CD4-positive, alpha-beta T cell treated with Interferon gamma for 1 hour (primary cell): Measurements from ENCODE around the gene NXPH4.

Experiments
- DNase-seq: peaks from one replicate; pipeline ENCODE4 v3.0.0-alpha.2; 2020

The NXPH4 gene

DNA sequence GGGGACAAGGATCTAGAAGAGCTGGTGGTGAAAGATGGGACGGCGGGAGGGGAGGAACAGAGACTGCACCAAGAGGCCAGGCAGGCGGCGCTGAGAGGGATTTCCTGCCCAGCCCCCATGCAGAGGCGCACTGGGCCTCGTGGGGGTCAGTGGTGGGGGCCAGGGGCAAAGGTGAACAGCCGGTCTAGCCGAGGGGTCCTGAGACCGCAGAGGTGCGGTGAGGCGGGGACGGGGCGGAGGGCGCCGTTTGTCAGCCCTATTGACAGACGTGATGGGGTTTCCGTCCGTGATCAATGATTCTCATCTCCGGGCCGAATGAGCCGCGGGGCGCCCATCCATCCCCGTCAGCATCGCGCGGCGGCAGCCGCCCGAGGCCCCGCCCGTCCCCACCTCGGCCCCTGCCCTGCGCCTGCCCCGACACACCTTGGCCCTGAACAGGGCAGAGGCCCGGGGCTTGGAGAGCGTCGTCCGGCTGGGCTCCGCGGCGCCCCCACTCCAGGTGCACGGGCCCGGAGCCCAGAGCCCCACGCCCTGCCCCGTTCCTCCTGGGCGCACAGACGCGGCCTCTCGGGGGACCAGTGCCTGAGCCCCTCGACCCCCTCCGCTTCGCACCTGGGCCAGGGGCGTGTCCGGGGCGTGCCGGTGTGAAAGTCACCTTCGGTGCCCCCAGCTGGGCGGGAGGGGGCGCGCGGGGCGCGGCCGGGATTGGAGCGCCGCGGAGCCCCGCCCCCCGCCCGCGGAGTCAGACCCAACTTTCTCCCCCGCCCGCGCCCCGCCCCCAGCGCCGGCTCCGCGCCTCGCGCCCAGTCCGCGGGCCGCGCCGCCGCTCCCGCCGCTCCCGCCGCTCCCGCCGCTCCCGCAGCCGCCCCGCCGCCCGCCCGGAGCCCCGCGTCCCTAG lies at the start of gene NXPH4:
NXPH4 (plus strand) TSS at position 781 of the 898 bp plus-strand sequence. CDS start 176 bp downstream, outside the sequence.
- DNase-seq, result peak; percentile 66

DNA sequence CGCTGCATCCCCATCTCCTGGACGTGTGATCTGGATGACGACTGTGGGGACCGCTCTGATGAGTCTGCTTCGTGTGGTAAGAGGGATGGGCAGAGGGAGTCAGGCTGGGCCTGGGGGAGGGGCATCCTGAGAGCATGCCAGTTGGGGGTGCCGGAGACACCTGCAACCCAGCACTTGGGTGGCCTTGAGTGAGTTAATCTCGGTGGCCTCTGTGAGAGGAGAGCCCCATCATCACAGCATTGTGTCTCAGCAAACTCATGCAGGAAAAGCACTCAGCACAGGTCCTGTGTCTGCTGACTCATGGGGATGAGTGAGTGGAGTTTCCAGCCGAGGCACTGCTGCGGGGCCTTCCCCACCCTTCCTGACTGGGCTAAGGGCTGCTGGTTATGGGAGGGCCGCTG lies 49.6 kb upstream of the NXPH4 start:
- DNase-seq, result no peak

DNA sequence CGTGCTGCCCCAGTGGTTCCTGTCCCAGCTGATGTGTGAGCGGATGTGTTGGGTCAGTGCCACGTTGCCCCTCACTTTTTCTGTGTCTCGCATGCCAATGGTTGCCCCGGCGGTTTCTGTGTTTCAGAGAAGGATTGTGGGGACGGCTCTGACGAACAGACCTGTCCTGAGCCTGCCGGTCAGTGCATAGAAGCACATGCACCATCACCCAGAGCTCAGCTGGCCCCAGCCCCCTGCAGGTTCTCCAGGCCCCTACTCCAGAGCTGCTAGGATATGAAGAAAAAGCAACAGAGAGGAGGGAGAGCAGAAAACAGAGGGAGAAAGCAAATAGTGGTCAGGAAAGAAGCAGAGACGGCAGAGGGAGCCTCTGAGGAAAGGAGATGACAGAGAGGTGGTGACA lies 48.5 kb upstream of the NXPH4 start:
- DNase-seq, result no peak

DNA sequence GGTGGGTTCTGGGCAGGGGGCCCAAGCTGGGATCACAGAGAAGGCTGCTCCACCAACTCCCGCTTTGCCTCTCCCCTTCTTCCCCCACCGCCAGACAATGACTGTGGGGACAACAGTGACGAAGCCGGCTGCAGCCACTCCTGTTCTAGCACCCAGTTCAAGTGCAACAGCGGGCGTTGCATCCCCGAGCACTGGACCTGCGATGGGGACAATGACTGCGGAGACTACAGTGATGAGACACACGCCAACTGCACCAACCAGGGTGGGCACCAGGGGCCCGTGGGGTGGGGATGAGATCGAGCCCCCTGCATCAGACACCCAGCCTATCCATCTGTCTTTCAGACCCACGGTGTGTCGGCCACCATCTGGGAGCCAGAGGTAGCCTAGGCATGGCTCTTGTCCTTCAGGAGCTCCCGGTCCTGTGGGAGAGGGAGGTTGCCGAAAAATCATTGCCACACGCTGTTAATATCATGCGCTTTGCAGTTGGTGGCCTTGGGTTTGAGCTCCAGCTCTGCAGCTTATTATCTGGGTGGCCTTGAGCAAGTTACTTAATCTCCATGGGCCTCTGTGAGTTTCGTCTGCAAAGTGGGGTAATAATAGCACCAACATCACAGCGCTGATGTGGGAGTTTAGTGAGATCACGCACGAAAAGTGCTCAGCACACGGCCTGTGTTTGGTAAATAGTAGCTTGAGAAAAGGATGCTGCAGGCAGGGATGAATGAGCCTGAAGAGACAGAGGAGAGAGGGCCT lies 47.4 kb upstream of the NXPH4 start:
- DNase-seq, result no peak

DNA sequence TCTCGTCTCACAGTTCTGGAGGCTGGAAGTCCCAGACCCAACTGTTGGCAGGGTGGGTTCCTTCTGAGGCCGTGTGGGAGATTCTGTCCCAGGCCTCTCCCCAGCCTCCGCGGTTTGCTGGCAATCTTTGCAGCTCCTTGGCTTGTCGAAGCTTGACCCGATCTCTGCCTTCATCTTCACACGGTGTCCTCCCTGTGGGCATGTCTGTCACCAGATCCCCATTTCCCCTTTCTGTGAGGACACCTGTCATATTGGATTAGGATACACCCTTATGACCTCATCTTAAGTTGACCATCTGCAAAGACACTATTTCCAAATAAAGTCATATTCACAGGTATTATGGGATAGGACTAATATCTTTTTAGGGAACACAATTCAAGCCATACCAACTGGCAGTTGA lies 46.6 kb upstream of the NXPH4 start:
- DNase-seq, result no peak

DNA sequence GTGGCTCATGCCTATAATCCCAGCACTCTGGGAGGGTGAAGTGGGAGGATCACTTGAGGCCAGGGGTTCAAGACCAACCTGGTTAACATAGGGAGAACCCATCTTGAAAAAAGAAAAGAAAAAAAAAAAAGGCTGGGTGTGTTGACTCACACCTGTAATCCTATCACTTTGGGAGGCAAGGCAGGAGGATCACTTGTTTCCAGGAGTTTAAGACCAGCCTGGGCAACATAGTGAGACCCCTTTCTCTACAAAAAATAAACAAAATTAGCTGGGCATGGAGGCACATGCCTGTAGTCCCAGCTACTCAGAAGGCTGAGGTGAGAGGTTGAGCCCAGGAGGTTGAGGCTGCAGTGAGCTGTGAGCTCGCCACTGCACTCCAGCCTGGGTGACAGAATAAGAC lies 46.2 kb upstream of the NXPH4 start:
- no peak for DNase-seq

DNA sequence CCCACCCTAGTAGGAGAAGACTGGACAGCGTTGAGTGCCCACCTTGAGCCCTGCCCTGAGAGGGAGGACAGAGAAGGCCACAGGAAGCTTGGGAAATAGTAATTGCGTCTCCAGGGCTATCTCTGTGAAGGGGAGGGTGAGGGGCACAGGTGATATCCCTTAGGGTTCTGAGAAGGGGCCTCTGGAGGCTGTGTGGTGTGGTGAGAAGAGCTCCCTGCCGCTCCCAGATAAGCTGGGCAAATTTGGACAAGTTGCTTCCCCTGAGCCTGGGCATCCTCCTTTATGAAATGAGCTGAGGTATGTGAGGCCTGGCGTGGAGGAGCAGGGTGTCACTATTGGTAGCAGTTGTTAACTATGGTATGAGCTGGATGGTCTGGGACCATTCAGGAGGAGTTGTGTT lies 45.7 kb upstream of the NXPH4 start:
- DNase-seq, result no peak

DNA sequence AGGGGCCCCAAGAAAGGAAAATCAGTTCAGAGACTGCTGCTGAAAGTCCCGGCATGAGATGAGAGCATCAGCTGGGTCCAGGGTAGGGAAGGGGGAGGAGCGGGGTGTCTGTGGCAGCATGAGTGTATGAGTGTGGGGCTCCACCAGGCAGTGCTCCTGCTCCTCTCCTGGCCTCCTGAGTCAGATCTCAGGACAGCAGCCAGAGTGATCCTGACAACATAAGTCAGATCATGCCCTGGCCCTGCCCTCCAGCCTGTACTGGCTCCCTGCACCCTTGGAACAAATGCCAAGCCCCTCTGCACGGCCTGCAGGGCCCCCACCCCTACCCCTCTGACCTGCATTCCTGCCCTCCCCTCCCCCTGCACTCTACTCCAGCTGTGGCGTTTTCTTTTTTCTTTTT lies 44.9 kb upstream of the NXPH4 start:
- no peak for DNase-seq

DNA sequence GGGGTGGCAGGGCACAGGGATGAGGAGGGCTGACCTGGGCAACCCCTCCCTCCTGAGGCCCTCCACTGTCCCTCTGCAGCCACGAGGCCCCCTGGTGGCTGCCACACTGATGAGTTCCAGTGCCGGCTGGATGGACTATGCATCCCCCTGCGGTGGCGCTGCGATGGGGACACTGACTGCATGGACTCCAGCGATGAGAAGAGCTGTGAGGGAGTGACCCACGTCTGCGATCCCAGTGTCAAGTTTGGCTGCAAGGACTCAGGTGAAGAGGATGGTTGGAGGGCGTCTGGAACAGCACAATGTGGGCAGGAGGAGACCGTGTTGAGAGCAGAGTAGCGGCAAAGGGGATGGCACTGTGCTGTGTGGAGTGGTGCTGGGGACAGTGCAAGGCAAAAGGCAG lies 43.5 kb upstream of the NXPH4 start:
- no peak for DNase-seq

DNA sequence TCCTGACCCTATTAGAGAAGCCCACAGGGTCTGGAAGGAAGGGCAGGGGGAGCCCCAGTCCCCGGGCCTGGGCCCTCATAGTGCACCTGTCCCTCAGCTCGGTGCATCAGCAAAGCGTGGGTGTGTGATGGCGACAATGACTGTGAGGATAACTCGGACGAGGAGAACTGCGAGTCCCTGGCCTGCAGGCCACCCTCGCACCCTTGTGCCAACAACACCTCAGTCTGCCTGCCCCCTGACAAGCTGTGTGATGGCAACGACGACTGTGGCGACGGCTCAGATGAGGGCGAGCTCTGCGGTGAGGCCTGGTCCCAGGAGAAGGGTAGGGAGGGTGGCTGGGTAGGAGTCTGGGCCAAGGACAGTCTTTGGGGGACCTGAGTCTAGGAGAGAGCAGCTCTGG lies 42.9 kb upstream of the NXPH4 start:
- DNase-seq, result no peak

DNA sequence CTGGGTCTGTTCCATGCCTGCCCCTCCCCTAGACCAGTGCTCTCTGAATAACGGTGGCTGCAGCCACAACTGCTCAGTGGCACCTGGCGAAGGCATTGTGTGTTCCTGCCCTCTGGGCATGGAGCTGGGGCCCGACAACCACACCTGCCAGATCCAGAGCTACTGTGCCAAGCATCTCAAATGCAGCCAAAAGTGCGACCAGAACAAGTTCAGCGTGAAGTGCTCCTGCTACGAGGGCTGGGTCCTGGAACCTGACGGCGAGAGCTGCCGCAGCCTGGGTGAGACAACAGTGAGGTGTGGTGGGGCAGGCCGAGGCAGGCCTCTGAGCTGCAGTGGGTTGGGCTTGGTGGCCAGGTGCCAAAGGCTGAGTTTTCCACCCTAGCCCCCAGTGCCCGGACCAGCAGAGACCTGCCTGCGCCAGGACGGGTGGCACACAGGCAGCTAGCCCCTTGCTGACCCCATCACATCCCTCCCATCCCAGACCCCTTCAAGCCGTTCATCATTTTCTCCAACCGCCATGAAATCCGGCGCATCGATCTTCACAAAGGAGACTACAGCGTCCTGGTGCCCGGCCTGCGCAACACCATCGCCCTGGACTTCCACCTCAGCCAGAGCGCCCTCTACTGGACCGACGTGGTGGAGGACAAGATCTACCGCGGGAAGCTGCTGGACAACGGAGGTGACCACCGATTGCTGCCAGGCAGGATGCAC lies 41.0 kb upstream of the NXPH4 start:
- DNase-seq, result peak; percentile 46

DNA sequence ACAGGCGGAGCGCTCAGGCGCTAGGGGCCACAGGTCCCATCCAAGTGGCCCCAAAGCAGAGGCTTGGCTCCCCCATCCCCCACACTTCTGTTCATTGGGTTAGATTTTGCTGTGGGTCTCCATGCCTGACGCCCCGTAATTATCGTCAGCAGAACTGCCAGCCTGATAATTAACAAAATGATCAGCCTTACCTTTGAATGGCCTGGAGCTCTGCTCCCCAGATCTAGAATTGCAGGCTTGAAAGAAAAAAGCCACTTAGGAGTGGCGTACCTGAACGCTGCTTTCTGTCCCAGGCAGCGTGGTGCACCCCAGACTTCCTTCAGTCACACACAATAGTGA lies 40.5 kb upstream of the NXPH4 start:
- DNase-seq, result no peak

DNA sequence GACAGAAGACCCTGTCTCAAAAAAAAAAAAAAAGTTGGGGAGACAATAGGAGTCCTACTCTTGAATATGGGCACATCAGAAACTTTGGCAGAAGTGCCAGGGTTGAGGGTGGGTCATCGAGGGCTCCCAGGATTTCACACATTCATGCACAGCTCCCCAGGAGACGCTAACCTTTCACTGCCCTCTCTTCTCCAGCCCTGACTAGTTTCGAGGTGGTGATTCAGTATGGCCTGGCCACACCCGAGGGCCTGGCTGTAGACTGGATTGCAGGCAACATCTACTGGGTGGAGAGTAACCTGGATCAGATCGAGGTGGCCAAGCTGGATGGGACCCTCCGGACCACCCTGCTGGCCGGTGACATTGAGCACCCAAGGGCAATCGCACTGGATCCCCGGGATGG lies 39.7 kb upstream of the NXPH4 start:
- DNase-seq, result no peak

DNA sequence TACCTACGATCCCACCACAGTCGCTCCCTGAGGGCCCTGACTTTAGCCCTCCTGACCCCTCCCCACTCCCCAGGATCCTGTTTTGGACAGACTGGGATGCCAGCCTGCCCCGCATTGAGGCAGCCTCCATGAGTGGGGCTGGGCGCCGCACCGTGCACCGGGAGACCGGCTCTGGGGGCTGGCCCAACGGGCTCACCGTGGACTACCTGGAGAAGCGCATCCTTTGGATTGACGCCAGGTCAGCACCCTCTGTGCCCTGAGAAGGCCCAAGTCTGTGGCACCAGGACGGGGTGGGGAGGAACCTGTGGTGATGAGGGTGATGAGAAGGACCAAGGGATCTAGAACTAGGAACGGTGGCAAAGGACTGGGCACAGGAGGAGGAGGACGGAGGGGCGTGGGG lies 39.2 kb upstream of the NXPH4 start:
- DNase-seq, result no peak

DNA sequence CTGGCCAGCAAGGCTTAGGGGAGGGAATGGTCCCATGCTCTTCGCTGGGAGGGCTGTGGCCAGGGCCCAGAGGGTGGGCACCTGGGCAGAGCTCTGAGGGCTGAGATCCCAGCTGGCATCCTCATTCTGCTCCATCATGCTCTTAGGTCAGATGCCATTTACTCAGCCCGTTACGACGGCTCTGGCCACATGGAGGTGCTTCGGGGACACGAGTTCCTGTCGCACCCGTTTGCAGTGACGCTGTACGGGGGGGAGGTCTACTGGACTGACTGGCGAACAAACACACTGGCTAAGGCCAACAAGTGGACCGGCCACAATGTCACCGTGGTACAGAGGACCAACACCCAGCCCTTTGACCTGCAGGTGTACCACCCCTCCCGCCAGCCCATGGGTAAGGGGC lies 38.4 kb upstream of the NXPH4 start:
- DNase-seq, result no peak

DNA sequence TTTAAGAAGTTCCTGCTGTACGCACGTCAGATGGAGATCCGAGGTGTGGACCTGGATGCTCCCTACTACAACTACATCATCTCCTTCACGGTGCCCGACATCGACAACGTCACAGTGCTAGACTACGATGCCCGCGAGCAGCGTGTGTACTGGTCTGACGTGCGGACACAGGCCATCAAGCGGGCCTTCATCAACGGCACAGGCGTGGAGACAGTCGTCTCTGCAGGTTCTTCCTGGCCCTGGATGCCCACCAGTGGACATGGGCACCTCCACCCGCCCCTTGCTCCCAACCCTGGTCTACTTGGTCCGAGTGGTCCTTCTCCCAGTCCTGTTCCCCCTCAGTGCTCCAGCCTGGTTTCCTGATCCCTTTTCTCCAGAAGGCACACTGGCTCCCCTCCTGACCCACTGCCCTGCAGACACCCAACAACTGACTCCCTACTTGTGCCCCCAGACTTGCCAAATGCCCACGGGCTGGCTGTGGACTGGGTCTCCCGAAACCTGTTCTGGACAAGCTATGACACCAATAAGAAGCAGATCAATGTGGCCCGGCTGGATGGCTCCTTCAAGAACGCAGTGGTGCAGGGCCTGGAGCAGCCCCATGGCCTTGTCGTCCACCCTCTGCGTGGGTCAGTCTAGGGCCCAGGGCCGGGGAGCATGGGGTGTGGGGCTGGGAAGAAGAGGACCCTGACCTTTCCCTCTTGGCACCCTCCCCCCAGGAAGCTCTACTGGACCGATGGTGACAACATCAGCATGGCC lies 37.1 kb upstream of the NXPH4 start:
- DNase-seq, result no peak

DNA sequence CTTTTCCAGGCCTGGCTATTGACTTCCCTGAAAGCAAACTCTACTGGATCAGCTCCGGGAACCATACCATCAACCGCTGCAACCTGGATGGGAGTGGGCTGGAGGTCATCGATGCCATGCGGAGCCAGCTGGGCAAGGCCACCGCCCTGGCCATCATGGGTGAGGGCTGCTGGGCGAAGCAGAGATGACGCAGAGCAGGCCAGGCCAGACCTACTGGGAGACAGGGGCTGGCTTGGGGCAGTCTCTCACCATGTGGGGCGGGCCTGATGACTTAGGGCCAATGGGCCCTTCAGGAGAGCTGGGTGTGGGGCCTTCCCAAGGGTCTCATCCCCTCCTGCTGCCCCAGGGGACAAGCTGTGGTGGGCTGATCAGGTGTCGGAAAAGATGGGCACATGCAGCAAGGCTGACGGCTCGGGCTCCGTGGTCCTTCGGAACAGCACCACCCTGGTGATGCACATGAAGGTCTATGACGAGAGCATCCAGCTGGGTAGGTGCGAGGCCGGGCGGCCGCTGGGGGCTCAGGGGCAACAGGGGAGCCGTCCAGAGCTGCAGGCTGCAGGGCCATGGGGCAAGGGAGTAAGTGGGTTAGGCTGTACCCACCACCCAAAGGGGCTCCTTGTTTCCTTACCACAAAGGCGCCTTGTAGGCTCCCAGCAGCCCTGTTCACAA lies 36.1 kb upstream of the NXPH4 start:
- DNase-seq, result no peak

DNA sequence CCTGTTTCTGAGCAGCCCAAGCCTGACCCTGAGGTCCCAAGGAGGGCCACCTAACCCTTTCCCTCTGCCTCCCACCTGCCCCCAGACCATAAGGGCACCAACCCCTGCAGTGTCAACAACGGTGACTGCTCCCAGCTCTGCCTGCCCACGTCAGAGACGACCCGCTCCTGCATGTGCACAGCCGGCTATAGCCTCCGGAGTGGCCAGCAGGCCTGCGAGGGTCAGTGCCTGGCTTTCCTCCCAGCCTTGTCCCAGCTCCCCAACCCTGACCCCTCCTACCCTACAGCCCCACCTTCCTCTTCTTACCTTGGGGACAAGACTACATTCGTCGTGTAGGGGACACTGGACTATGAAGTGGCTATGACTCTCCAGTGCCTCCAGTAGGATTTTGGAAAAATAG lies 35.5 kb upstream of the NXPH4 start:
- no peak for DNase-seq

DNA sequence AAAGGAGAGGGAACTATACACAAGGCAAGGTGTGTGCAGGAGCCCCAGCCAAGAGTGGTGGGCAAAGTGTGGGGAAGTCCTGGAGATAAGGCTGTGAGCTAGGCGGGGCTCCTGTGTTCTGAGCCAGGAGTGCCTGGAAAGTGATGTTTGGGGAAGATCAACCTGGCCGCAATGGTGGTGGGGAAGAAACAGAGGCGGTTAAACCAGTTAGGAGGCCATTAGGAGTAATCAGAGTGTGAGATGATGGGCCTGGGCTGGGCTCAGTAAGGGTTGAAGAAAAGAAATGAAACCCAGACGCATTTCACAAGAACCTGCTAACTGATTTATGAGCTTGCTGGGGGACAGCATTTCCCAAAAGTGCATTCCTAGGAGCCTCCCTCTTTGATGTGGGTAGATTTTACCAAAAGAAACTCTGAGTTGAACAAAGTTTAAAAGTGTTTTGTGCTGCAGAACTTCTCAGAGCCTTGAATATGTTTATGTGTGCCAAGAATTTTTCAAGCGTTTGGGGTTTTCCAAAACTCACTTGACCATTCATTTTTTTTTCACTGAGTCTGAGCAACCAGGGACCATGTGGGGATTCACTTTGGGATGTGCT lies 34.9 kb upstream of the NXPH4 start:
- DNase-seq, result no peak

DNA sequence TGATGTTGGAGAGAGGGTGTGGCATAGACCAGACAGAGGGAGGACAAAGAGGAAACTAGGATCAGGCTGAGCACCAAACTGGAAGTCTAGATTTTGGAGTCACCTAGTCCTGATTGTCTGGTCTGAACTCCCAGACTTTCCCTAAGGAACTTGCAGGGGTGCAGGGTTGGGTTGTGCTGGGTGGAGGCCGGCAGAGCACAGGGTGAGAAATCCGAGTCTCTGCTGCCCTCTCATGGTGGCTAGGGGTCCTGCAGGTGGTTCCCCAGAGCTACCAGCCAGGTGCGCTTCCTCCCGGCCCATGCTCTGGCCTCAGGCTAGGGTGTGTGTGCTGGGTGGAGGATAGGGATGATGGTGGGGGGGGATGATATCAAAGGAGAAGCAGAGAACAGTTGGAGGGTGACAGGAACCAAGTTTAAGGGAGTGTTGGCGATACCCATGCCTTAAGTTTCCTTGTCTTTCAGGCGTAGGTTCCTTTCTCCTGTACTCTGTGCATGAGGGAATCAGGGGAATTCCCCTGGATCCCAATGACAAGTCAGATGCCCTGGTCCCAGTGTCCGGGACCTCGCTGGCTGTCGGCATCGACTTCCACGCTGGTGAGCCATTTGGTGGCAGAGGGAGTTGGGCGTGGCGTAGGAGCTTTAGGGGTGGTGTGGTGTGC lies 33.5 kb upstream of the NXPH4 start:
- peak; percentile 71 for DNase-seq

DNA sequence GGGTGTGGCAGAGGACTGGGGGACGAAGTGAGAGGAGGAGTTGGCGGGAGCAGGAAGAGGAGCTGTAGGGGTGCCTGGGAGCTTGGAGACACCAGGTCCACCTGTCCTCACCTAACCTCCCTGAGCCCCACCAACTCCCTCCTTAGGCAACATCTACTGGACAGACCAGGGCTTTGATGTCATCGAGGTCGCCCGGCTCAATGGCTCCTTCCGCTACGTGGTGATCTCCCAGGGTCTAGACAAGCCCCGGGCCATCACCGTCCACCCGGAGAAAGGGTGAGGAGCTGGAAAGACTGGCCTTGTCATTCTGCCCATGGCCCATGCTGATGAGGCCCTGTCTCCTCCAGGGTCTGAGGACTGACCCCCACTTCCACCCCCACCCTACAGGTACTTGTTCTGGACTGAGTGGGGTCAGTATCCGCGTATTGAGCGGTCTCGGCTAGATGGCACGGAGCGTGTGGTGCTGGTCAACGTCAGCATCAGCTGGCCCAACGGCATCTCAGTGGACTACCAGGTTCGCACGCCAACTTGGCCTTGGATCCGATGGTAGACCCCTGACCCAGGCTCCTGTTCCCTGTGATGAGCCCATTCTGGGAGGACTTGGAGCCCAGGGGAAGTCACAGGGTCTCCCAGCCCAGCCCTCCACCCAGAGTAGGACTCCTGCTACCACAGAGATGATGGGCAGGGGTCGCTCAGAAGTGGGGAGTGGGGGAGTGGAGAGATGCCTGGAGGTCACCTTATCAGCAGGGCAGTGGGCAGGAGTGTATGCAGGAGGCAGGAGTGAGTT lies 32.5 kb upstream of the NXPH4 start:
- DNase-seq, result no peak
